AG04450 (cell line): ENCODE data around the gene ZNF681. TPM values are rescaled to one million over a fixed set of nuclear protein-coding genes. Genes with fewer than 3 reads are reported as not detected.

ENCODE experiments used
- CTCF ChIA-PET: fragments of 300-600, 350-600 bp; formaldehyde crosslinking; extraction: SDS; loops from one replicate; lab custom pipeline; 2022; ENCODE audit warnings: antibody characterized with exemption, inconsistent platforms; lab: Charles Lee
- POLR2A ChIA-PET: fragments of 350-600 bp; formaldehyde crosslinking; extraction: SDS; loops from one replicate; lab custom pipeline; 2021; ENCODE audit warnings: antibody characterized with exemption, inconsistent platforms; lab: Yijun Ruan, JAX
- DNase-seq: peaks from one replicate; pipeline ENCODE4 v3.0.0-alpha.2; 2011; ENCODE audit warnings: low read depth, low spot score
- H3K27ac ChIP-seq: one replicate; pipeline ENCODE4 v1.5.1; 2012; ENCODE audit warnings: low read depth, low read length, control low read depth
- H3K27me3 ChIP-seq: one replicate; pipeline ENCODE4 v1.6.0; 2012; ENCODE audit warnings: low read length; ENCODE audit not compliant: control insufficient read depth, insufficient read depth
- H3K4me3 ChIP-seq: 2 replicates; pipeline ENCODE4 v1.5.1; 2011; ENCODE audit warnings: mild to moderate bottlenecking, low read depth, low read length, control low read depth
- H3K9me3 ChIP-seq: 2 replicates; pipeline ENCODE4 v1.5.1; 2012; ENCODE audit warnings: low read length; ENCODE audit not compliant: control insufficient read depth, insufficient read depth
- CTCF ChIP-seq: IDR thresholded peaks from 2 replicates; pipeline ENCODE4 v1.5.1; 2011; ENCODE audit warnings: low read depth, low read length, control low read depth, inconsistent platforms
- polyA plus RNA-seq: library from polyadenylated mRNA; depleted of rRNA; stranded (reverse); fragments of >200 nt; gene quantifications from 2 replicates; pipeline ENCODE4 v1.2.3, GENCODE V29; 2011

Gene ZNF681
- polyA plus RNA-seq, 1 experiment, result 0.82 TPM

- DNase-seq, result no peak
- POLR2A ChIA-PET, result no interaction called here
- Histone ChIP-seq H3K27me3 (no peaks in the 10 kb centered on the region), H3K4me3 (no peak overlapping the region), H3K9me3 (peaks cover 3% of the 10 kb centered on the region), H3K27ac (no peak overlapping the region)
- no peak for TF ChIP-seq CTCF
- CTCF ChIA-PET, result no interaction called here
Observed at GRCh38 chr19:23800271-23800670, 41.6 kb upstream of the ZNF681 start.

- CTCF ChIA-PET, result no interaction called here
- no peak for TF ChIP-seq CTCF
- POLR2A ChIA-PET, result no interaction called here
- DNase-seq, result no peak
- no peaks in the 10 kb centered on the region for H3K27me3 ChIP-seq
- no peak overlapping the region for H3K27ac ChIP-seq
- no peak overlapping the region for H3K4me3 ChIP-seq
- peaks cover 3% of the 10 kb centered on the region for H3K9me3 ChIP-seq
Observed at GRCh38 chr19:23799321-23799720, 40.6 kb upstream of the ZNF681 start.

GRCh38 chr19:23795462-23795861 is 36.8 kb upstream of the ZNF681 start:
- POLR2A ChIA-PET, result no interaction called here
- H3K27me3 ChIP-seq, result no peaks in the 10 kb centered on the region

GRCh38 chr19:23792784-23793183 is 34.1 kb upstream of the ZNF681 start:
- CTCF ChIA-PET, result no interaction called here
- DNase-seq, result no peak
- Histone ChIP-seq H3K27me3 (no peaks in the 10 kb centered on the region), H3K27ac (no peak overlapping the region), H3K9me3 (peaks cover 26% of the 10 kb centered on the region), H3K4me3 (no peak overlapping the region)
- POLR2A ChIA-PET, result no interaction called here
- TF ChIP-seq CTCF, result no peak

More at GRCh38 chr19:23795462-23795861, 36.8 kb upstream of the ZNF681 start:
- CTCF ChIA-PET, result no interaction called here
- Histone ChIP-seq H3K4me3 (no peak overlapping the region), H3K9me3 (peaks cover 15% of the 10 kb centered on the region), H3K27ac (no peak overlapping the region)
- TF ChIP-seq CTCF, result no peak
- DNase-seq, result no peak

GRCh38 chr19:23790641-23791488 is 32.2 kb upstream of the ZNF681 start:
- no peak overlapping the region for H3K27ac ChIP-seq
- DNase-seq, result no peak
- no peak for TF ChIP-seq CTCF
- ChIA-PET POLR2A (no interaction called here), CTCF (no interaction called here)
- H3K27me3 ChIP-seq, result no peaks in the 10 kb centered on the region
- peaks cover 23% of the 10 kb centered on the region for H3K9me3 ChIP-seq
- H3K4me3 ChIP-seq, result no peak overlapping the region
